Stimulated activated CD4-positive, alpha-beta T cell treated with anti-CD3 and anti-CD28 coated beads, Interleukin-15, amount 100 ng/mL, for 48 hours (primary cell): ENCODE measurements around the gene PTPRG.
"Not testable (repeated sequence)": the region's sequence is repeated elsewhere in the genome, so short reads cannot be mapped to it uniquely, and the experiment has no call there.

Experiments
- DNase-seq, 2 donors: peaks; one replicate each; pipeline ENCODE4 v3.0.0-alpha.2; 2020; ENCODE audit warnings: low read depth in 2 of 2

Gene PTPRG

GRCh38 chr3:61794961-61795360, 233.6 kb downstream of the PTPRG start:
- no peak for DNase-seq

DNA sequence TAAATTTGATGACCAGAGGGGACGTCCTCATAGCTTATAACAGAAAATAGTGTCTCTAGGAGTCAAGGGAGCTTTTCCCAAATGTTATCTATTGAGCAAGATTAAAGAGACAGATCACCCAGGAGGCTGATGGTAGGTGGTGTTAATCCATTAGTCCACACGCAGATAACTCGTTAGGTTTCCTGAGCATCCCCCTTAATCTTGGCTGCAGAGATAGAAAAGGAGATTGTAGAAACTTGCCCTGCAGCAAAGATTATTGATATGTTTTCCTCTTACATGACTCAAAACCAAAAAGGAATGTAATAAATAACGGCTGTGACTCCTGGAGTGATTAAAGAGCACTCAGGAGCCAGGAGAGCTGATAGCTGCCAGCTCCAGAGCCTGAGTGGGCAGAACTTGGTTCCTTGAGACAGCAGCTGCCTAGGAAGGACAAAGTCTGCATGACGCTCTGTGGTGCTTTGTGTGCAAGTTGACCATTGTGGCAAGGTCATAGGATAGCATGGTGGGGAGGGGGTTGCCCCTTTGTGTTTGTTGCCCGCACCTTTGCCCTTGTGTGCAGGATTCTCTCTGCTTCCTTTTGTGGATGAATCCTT, 234.8 kb downstream of the PTPRG start:
- DNase-seq: no peak

GRCh38 chr3:61796911-61797310, 235.5 kb downstream of the PTPRG start:
- no peak for DNase-seq

- DNase-seq: no peak
Measured at GRCh38 chr3:61802772-61803171, 241.4 kb downstream of the PTPRG start.

DNA sequence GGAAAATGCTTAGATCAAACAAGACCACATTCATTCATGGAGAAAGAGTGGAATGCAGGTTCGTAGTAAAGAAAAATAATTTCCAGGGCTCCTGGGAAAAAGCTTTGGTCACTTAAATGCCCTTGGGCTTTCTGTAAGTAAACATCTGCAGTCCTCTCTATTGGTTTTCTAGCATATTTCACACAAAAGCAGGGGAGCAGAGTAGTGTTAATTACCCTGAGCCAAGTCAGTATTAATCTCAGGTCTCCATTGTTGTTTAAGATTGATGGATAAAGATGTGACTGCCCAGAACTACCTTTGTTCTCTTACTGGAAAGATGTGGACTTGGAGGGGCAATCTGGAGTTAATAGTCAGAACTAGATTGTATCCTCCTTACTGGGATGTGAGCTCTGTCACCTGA, 242.6 kb downstream of the PTPRG start:
- DNase-seq: no peak

- no peak for DNase-seq
Measured at GRCh38 chr3:61804782-61805181, 243.4 kb downstream of the PTPRG start.

DNA sequence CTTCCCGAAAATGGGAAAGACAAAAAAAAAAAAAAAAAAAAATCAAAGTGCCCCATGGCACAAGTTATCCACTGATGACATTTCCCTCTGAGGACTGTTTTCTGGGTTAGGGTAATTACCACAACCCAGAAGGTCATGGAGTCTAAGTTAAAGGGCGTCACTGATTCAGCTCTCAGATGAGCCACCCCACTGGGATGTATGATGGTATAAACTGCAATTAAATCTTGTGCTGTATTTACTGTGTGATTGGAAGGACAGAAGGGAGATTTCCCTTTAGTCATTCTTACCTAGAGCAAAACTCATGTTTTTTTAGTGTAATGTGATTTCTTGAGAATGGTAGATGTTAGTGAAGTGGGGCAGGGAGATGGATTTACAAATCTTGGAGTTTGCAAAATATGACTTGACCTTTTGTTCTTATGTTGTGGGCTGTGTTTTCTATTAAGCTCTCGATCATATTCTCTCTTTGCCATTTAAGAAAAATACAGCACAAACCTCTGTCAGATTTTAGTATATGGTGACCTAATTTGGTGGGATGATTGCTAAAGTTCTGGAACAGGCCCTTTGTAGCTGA, 244.2 kb downstream of the PTPRG start:
- no peak for DNase-seq

- no peak for DNase-seq
Measured at GRCh38 chr3:61806810-61807209, 245.4 kb downstream of the PTPRG start.

DNA sequence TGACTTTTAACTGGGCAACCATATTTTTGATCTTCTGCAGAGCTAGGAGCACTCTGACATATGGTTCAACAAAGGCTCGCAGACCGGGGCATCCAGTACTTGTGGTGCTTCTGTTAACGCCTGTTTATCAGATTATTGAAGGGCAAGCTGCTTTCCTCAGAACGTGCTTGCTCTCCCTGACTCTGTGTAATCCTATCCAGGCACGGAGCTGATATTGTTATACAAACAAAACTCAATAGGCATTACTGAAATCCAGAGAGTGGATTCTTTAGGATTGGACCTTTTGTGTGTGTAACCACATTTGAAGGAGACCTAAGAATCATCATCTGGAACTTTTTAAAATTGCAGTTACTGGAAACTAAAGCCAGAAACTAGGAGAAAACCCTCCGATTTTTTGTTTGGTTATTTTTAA, 246.5 kb downstream of the PTPRG start:
- DNase-seq: no peak

- no peak for DNase-seq
Measured at GRCh38 chr3:61808526-61808925, 247.2 kb downstream of the PTPRG start.

DNA sequence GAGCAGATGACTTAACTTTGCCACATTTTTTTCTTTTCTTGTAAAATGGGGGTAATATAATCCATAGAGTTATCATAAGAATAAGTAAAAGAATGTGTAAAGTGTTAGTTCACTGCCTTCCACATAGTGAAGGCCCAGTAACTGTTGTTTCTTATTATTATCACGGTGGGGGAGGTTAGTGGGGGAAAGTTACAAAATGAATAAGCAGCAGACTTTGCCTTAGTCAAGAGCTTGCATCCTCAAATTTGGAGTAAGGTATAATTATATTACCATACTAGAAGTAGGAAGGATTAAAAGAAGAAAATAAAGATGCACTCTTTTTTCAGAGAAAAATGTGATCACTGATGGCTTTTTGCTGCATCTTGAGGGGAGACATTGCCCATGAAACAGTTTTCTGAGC, 247.6 kb downstream of the PTPRG start:
- no peak for DNase-seq

GRCh38 chr3:61809879-61810278, 248.5 kb downstream of the PTPRG start:
- no peak for DNase-seq

DNA sequence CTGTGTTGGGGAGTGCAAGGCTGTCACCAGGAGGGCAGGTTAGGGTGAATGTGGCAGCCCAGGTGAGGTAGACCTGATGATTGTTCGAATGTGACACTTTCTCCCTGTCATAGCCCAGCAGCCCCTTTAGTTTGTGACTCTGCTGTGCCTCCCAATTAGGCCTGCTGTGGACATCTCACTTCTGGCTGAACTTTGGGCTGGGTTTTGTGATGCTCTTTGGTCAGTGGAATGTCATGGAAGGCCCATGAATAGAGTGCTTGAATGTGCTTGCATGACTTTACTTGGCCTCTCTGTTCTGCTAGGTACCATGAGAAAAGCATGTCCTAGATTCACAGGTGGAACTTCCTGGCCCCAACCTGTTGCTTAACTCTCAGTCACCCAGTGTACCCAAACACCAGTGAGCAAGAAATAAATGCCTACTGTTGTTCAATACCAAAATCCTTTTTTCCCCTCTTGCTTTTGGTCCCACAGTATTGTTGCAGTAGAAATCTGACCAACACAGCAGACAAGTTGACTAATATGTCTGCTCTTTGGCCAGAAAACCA, 249.7 kb downstream of the PTPRG start:
- DNase-seq: no peak

- no peak for DNase-seq
Measured at GRCh38 chr3:61811652-61812051, 250.3 kb downstream of the PTPRG start.

DNA sequence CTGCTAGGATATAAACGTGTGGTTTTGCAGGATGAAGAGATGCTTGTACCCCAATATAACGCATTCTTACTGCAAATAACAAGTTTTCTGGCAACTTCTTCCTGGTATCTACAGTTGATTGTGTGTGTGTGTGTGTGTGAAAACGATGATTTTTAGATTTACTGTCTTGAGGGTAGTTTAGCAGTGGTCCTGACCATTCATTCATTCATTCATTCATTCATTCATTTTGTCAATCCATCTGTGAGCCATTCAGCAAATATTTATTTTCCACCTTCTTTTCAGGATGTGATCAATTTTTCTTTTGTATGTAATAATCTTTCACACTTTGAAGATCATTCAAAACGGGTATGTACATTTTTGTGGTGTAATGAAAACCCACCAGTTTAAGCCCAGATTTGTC, 250.7 kb downstream of the PTPRG start:
- no peak for DNase-seq

DNA sequence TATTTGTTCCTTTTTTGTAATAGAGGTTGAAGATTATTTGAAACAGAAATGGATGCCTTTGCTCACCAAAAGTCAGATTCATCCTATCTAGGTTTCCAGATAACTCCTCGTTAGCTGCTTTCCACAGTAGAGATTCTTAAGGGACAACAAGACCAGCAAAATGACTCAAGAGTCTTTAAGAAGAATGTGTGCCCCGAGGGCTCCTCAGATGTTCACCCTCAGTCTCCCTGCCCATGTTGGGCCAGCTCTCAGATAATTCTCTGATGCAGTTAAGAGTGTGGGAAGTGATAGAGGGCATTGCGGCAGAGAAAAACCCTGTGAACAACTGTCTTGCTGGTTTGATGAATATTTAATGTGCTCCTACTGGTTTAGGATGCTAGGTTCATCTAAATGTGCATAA, 251.1 kb downstream of the PTPRG start:
- DNase-seq: no peak

GRCh38 chr3:61813636-61814035, 252.3 kb downstream of the PTPRG start:
- DNase-seq: no peak

DNA sequence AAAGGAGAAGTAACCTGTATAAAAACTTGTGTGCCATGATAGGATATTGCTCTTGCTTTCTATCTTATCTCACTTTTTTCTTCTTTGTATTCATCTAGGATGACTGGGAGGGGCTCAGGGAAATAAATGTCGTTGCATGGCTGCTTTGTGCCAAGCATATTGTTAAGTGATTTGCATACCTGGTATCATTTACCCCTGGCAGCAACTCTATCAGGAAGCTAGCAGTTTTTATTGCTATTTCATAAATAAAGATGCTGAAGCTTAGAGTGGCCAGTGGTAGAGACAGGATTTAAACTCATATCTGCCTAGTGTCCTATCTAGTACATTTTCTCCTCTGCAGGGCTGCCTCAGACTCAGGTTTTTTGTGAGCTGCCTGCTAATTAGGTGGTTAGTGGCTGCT, 253.3 kb downstream of the PTPRG start:
- no peak for DNase-seq

- DNase-seq: not testable (repeated sequence)
Measured at GRCh38 chr3:61816304-61816703, 254.9 kb downstream of the PTPRG start.

DNA sequence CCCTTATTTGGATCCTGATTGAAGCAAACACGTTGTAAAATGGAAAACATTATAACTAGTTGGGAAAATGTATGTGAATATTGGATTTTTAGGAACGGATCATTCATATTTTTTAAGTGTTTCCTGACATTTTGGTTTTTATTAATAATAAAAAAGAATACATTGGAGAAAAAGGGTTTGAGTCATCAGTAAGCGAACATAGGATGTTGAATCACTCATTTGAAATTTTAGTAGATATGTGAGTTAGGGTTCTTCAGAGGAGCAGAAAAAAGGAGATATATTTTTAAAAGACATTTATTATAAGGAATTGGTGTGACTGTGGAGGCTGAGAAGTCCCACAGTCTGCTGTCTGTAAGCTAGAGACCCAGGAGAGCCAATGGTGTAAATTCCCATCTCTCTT, 258.5 kb downstream of the PTPRG start:
- no peak for DNase-seq

DNA sequence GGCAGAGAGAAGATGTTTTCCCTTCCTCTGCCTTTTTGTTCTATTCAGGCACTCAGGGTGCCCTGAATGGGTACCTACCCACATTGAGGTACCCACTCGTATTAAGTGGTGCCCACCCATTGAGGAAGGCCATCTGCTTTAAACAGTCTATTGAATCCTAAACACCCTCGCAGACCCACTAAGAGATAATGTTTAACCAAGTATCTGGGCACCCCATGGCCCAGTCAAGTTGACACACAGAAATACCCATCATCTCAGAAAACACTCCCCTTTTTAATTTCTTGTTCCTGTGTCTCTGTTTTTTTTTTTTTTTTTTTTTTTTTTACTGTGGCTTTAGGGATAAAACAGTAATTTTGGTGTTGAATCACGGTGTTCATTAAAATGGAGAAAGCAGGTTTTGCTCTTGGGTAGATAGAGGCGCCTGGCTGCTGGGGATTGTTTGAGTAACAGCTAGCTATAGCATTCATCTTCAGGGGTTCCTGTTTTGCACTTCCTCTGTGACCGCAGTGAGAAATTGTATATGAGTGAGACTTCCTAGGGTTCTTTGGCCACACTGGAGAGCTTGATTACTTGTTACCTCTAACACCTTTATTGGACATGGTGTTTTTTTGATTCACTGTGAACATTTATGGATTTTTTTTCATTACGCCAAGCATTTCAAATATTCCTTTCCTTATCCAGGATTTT, 259.1 kb downstream of the PTPRG start:
- DNase-seq: no peak

GRCh38 chr3:61821823-61822251, 260.5 kb downstream of the PTPRG start:
- DNase-seq: no peak

- no peak for DNase-seq
Measured at GRCh38 chr3:61822588-61822987, 261.2 kb downstream of the PTPRG start.
